RWPE1 (cell line): ENCODE measurements around the gene SV2B.

Experiments used
- CTCF ChIA-PET: fragments of 350-600 bp; sonication (Branson Sonifier 250); formaldehyde crosslinking; extraction: SDS; loops from one replicate; lab custom pipeline; 2021; lab: Yijun Ruan, JAX
- POLR2A ChIA-PET: fragments of 400-600 bp; formaldehyde crosslinking; extraction: SDS; loops from one replicate; lab custom pipeline; 2020; ENCODE audit warnings: antibody characterized with exemption; ENCODE audit not compliant: low non-redundant PET; lab: Yijun Ruan, JAX
- DNase-seq: peaks from one replicate; pipeline ENCODE4 v3.0.0; 2012; ENCODE audit warnings: low spot score
- H3K27ac ChIP-seq: fragments of 450-650 bp; 2 replicates; pipeline ENCODE4 v1.5.1; 2017
- CTCF ChIP-seq: fragments of 450-650 bp; conservative IDR thresholded peaks from 2 replicates; pipeline ENCODE4 v1.5.1; 2017; ENCODE audit warnings: low read depth, mild to moderate bottlenecking

Gene SV2B

DNA sequence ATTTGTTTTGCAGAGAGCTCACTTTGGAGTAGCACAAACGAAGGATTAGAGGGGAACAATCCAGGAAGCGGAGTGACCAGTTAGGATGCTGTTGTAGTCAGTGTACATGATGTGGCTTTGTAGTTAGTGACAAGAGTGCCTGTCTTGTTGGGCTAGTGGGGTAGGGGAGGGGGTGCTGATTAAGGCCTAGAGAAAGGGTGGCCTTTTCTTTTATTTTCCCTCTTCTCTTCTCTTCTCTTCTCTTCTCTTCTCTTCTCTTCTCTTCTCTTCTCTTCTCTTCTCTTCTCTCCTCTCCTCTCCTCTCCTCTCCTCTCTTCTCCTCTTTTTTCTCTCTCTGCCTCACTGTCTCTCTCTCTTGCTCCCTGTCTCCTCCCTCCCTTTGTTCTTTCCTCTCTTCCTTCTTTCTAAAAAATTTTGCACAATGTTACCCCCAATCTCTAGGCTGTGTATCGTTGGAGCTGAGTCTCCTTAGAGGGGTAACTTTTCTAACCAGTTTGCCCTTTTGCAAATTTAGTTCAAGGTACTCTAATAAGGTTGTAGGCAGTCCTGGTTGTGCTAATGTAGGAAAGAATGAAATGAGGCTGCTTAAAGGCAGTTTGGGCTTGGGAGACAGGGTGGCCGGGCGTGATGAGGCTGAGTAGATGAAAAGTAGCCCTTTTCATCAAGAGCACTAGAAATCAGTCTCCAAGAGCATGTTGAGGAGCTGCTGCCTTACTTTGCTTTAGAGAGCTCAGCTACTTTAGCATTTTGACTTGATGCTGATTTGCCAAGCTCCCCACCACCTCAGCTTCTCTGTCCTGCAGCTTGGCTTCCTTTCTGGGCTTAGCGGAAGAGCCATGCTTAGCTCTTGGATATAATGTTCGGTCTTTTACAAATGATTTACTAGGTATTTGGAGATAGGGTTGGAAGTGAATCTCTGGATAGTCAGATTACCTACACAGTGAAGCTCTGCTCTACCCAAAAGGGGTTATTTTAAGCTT, 58.6 kb downstream of the SV2B start:
- DNase-seq: no peak
- no peak for TF ChIP-seq CTCF
- no peak overlapping the region for H3K27ac ChIP-seq
- POLR2A ChIA-PET: no interaction called here
- CTCF ChIA-PET: interaction anchor here (0.7 kb wide), 1 partner anchor 89 kb away, joined by 3 read pairs; no protein-coding TSS in a partner anchor

DNA sequence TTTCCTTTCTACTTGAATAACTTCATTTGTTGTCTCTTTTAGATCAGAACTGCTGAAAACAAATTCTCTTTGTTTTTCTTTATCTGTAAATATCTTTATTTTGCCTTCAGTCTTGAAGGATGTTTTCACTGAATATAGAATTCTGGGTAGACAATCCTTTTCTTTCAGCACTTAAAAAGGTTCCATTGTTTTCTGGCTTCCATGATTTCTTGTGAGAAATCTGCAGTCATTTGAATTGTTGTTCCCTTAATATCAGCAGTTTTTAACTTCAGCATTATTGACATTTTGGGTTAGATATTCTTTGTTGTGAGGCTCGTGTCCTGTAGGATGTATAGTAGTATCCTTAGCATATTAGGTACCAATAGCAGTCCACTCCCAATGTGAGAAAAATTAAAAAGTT, 65.8 kb downstream of the SV2B start:
- DNase-seq: no peak
- ChIA-PET POLR2A (no interaction called here), CTCF (no interaction called here)
- H3K27ac ChIP-seq: no peak overlapping the region
- no peak for TF ChIP-seq CTCF

DNA sequence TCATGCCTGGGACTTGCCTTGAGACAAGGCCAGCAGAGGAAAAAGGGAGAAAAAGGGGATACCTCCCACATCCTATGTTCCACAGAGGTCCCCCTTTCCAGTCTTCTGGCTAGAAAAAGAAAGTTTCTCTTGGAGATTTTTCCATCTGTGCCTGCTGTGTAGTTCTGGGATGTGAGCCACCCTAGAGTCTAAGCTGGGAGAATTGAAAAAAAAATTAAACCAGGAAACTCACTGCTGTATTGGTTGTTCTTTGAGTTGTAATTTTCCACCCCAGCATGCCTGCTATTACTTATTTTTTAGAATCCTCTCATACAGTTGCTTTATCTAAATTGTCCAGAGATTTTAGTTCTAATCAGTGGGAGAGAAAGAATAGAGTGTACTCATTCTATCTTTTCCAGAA, 68.4 kb downstream of the SV2B start:
- ChIA-PET CTCF (interaction anchor here (0.6 kb wide), 1 partner anchor 205 kb away, joined by 4 read pairs; no protein-coding TSS in a partner anchor), POLR2A (interaction anchor here (0.7 kb wide), 1 partner anchor 30 kb away, joined by 4 read pairs; no protein-coding TSS in a partner anchor)
- no peak for TF ChIP-seq CTCF
- H3K27ac ChIP-seq: no peak overlapping the region
- no peak for DNase-seq

- ChIA-PET CTCF (no interaction called here), POLR2A (no interaction called here)
- no peak for TF ChIP-seq CTCF
- no peak overlapping the region for H3K27ac ChIP-seq
- no peak for DNase-seq
Measured at GRCh38 chr15:91171334-91171733, 71.3 kb downstream of the SV2B start.

- DNase-seq: no peak
- POLR2A ChIA-PET: no interaction called here
Measured at GRCh38 chr15:91182101-91182500, 82.0 kb downstream of the SV2B start.

More at GRCh38 chr15:91182101-91182500, 82.0 kb downstream of the SV2B start:
- no peak overlapping the region for H3K27ac ChIP-seq
- TF ChIP-seq CTCF: no peak
- CTCF ChIA-PET: interaction anchor here (0.5 kb wide), 1 partner anchor 53 kb away, joined by 3 read pairs; no protein-coding TSS in a partner anchor
